Astrocyte (in vitro differentiated cells and primary cell): ENCODE data around the gene CSNK2B.

Experiments
- CTCF ChIP-seq: IDR thresholded peaks from 2 replicates; pipeline ENCODE4 v1.5.1; 2011; ENCODE audit warnings: low read depth, mild to moderate bottlenecking, inconsistent platforms, low read length, moderate library complexity; ENCODE audit not compliant: insufficient read depth
- EZH2 ChIP-seq: IDR thresholded peaks from 2 replicates; pipeline ENCODE4 v1.6.1; 2012; ENCODE audit warnings: mild to moderate bottlenecking, low read length, inconsistent platforms; ENCODE audit not compliant: insufficient read depth

GRCh38 chr6:31651602-31652191 lies 14.2 kb upstream of the CSNK2B start:
- no peak for TF ChIP-seq CTCF
- no peak for TF ChIP-seq EZH2
